HepG2 (cell line): ENCODE measurements around the gene PSRC1. TPM values are rescaled to one million over a fixed set of nuclear protein-coding genes. Genes with fewer than 3 reads are reported as not detected.
A peak's percentile ranks its signal among the peaks of the same experiment; 100 is the strongest.

Experiments
- ATAC-seq: fragments of 200-7000 bp; cut with Tn5 transposase; 3 replicates; pipeline ENCODE4 v1.9.1; 2020; ENCODE audit warnings: mild to moderate bottlenecking, moderate library complexity
- BruUV-seq: library from RNA; stranded (reverse); fragments of 400-500 nt; replicated peaks from 2 replicates; lab custom pipeline; 2021; lab: Mats Ljungman, UMichigan
- CTCF ChIA-PET: fragments of 300-600 bp; formaldehyde crosslinking; extraction: SDS; loops from one replicate; lab custom pipeline; 2021; ENCODE audit warnings: low total read pairs, inconsistent platforms, low intra/inter-chr PET ratio; lab: Yijun Ruan, JAX
- POLR2A ChIA-PET: fragments of 350-600 bp; sonication (Branson Sonifier 250); formaldehyde crosslinking; loops from one replicate; lab custom pipeline; 2020; ENCODE audit warnings: antibody characterized with exemption, inconsistent platforms; lab: Yijun Ruan, JAX
- DNase-seq: peaks from one replicate; pipeline ENCODE4 v3.0.0-alpha.2; 2015; ENCODE audit warnings: low spot score
- FAIRE-seq: peaks from 3 replicates; lab custom pipeline; 2011; peaks lifted over from hg19 to GRCh38; lab: Jason Lieb, UNC
- H2AFZ ChIP-seq: one replicate; pipeline ENCODE4 v1.6.1; 2011; ENCODE audit warnings: low read length, inconsistent platforms
- H3K27ac ChIP-seq: fragments of 300-600 bp; 3 replicates; pipeline ENCODE4 v1.8.0; 2011; ENCODE audit warnings: mixed run types, mild to moderate bottlenecking, mixed read lengths, low read length, inconsistent platforms; ENCODE audit not compliant: insufficient read depth; ENCODE audit errors: extremely low read length
- H3K27me3 ChIP-seq, 2 experiments: fragments of 200-600 bp in 1 of 2; 2 replicates in 1 of 2; 3 replicates in 1 of 2; pipeline versions ENCODE4 v1.6.0 to v1.8.0; 2011; ENCODE audit warnings: low read length in 2 of 2, mild to moderate bottlenecking in 2 of 2, moderate library complexity in 2 of 2, inconsistent platforms in 1 of 2; ENCODE audit not compliant: insufficient read depth in 2 of 2, control insufficient read depth in 1 of 2
- H3K36me3 ChIP-seq, 2 experiments: fragments of 200-600 bp in 1 of 2; replicated peaks in 1 of 2; 2 replicates in 1 of 2; 3 replicates in 1 of 2; pipeline versions ENCODE4 v1.5.1 to v1.8.0; 2011; ENCODE audit warnings: low read length in 2 of 2, inconsistent platforms in 1 of 2; ENCODE audit not compliant: insufficient read depth in 2 of 2, control insufficient read depth in 1 of 2
- H3K4me1 ChIP-seq: 2 replicates; pipeline ENCODE4 v1.5.1; 2012; ENCODE audit warnings: low read length, inconsistent platforms; ENCODE audit not compliant: insufficient read depth
- H3K4me2 ChIP-seq: 2 replicates; pipeline ENCODE4 v1.6.0; 2011; ENCODE audit warnings: low read depth, low read length, inconsistent platforms
- H3K4me3 ChIP-seq, 3 experiments: fragments of 200-600 bp in 1 of 3; sonication (generic), shearing (Covaris generic) in 1 of 3; replicated peaks in 1 of 3; 2 replicates each; pipeline ENCODE4 v1.5.1; 2011 to 2016; ENCODE audit warnings: low read length in 3 of 3, inconsistent platforms in 2 of 3, low read depth in 2 of 3, mild to moderate bottlenecking in 2 of 3, control low read depth in 1 of 3, mixed read lengths in 1 of 3; ENCODE audit not compliant: insufficient read depth in 1 of 3
- H3K79me2 ChIP-seq: one replicate; pipeline ENCODE4 v1.6.1; 2011; ENCODE audit warnings: low read length, inconsistent platforms; ENCODE audit not compliant: insufficient read depth
- H3K9ac ChIP-seq: 2 replicates; pipeline ENCODE4 v1.6.0; 2011; ENCODE audit warnings: mild to moderate bottlenecking, low read depth, low read length, inconsistent platforms; ENCODE audit not compliant: insufficient read depth
- H3K9me3 ChIP-seq: 2 replicates; pipeline ENCODE4 v1.5.1; 2012; ENCODE audit warnings: mild to moderate bottlenecking, low read length
- H4K20me1 ChIP-seq: 2 replicates; pipeline ENCODE4 v1.6.0; 2011; ENCODE audit warnings: inconsistent platforms, mild to moderate bottlenecking, low read length, moderate library complexity; ENCODE audit not compliant: insufficient read depth
- GFI1 ChIP-seq: sonication (generic); formaldehyde crosslinking; IDR thresholded peaks from 2 replicates; pipeline ENCODE4 v1.5.0; 2020; ENCODE audit warnings: missing genetic modification reagents, mild to moderate bottlenecking, borderline replicate concordance
- HHEX ChIP-seq: IDR thresholded peaks from 2 replicates; pipeline ENCODE4 v1.6.1; 2016; ENCODE audit warnings: control low read depth
- HNF4A ChIP-seq: sonication (generic); formaldehyde crosslinking; IDR thresholded peaks from 2 replicates; pipeline ENCODE4 v1.4.0; 2020; ENCODE audit warnings: missing genetic modification reagents
- MEF2D ChIP-seq: sonication (generic); formaldehyde crosslinking; IDR thresholded peaks from 2 replicates; pipeline ENCODE4 v1.5.1; 2020; ENCODE audit warnings: mild to moderate bottlenecking, missing genetic modification reagents
- NR2F6 ChIP-seq, 2 experiments: IDR thresholded peaks; 2 replicates each; pipeline ENCODE4 v1.6.1; 2016; ENCODE audit warnings: antibody characterized with exemption in 1 of 2, mild to moderate bottlenecking in 1 of 2
- PPARG ChIP-seq: conservative IDR thresholded peaks from 2 replicates; pipeline ENCODE4 v1.6.1; 2016; ENCODE audit warnings: missing biosample characterization, missing genetic modification reagents
- ZBTB26 ChIP-seq: IDR thresholded peaks from 2 replicates; pipeline ENCODE4 v1.6.1; 2016; ENCODE audit warnings: missing compliant biosample characterization, missing genetic modification reagents, borderline replicate concordance
- ZNF280B ChIP-seq: sonication (generic); formaldehyde crosslinking; IDR thresholded peaks from 2 replicates; pipeline ENCODE4 v1.5.0; 2020; ENCODE audit warnings: missing genetic modification reagents, mild to moderate bottlenecking, borderline replicate concordance
- ZNF3 ChIP-seq: IDR thresholded peaks from 2 replicates; pipeline ENCODE4 v1.7.0; 2017; ENCODE audit warnings: inconsistent platforms
- ZNF441 ChIP-seq: sonication (generic); formaldehyde crosslinking; IDR thresholded peaks from 2 replicates; pipeline ENCODE4 v1.7.0; 2021; ENCODE audit warnings: missing genetic modification reagents, borderline replicate concordance
- ZNF644 ChIP-seq: IDR thresholded peaks from 2 replicates; pipeline ENCODE4 v1.6.1; 2016; ENCODE audit warnings: low read depth
- ZNF674 ChIP-seq: sonication (generic); formaldehyde crosslinking; IDR thresholded peaks from 2 replicates; pipeline ENCODE4 v1.5.0; 2020; ENCODE audit warnings: low read depth, mild to moderate bottlenecking, missing genetic modification reagents
- WGBS: methylation state at CpG from one replicate; pipeline ENCODE4 v1.1.6; 2017; ENCODE audit warnings: low lambda C conversion rate; 5-methylcytosine and 5-hydroxymethylcytosine counted together
- in situ Hi-C: cut with HindIII; loops from 2 replicates; pipeline ENCODE4 v1.10.0; 2017; ENCODE audit warnings: low pct_unique_long_range_greater_than_20kb; ENCODE audit not compliant: extremely low pct_ligation_motif_present
- intact Hi-C: fragments of 100-400 bp; cut with micrococcal nuclease; formaldehyde crosslinking; loops from one replicate; pipeline ENCODE4 v1.10.0; 2022; ENCODE audit not compliant: unreplicated experiment
- polyA plus RNA-seq, 8 experiments: library from polyadenylated mRNA; depleted of rRNA in 3 of 8; stranded (reverse) in 7 of 8; unstranded in 1 of 8; fragments of >200 nt; fragmentation: Illumina TruSeq in 4 of 8; extraction: Trizol in 4 of 8; gene quantifications; 2 replicates each; pipeline versions ENCODE4 v1.2.1 to v1.2.3, GENCODE V29; 2011 to 2016; ENCODE audit warnings: low read depth in 4 of 8, missing spikeins in 1 of 8, mixed read lengths in 1 of 8; ENCODE audit not compliant: insufficient read depth in 1 of 8
- total RNA-seq, 5 experiments: library from RNA; depleted of rRNA; stranded (reverse); fragments of >200 nt; fragmentation: Illumina TruSeq; extraction: Trizol; gene quantifications; 2 replicates each; pipeline ENCODE4 v1.2.3, GENCODE V29; 2016; ENCODE audit warnings: low read depth in 1 of 5

PSRC1 gene
- total and polyA plus RNA-seq, 2 of the 13 experiments (the other 11 are each of a cell fraction or from before 2014, with no cell fraction given) = 28.6 to 30.3 TPM

- TF ChIP-seq ZNF280B (CRISPR knock-in tag) (no peak), HHEX (CRISPR knock-in tag) (no peak), ZBTB26 (CRISPR knock-in tag) (no peak)
- TF ChIP-seq, all 625 proteins: peak for 0
Measured at GRCh38 chr1:109312246-109312645, 29.3 kb upstream of the PSRC1 start (continued).

GRCh38 chr1:109309347-109309746 is 26.4 kb upstream of the PSRC1 start:
- TF ChIP-seq ZNF441 (CRISPR knock-in tag) = no peak
- TF ChIP-seq PPARG = 0 out of 2 replicates have a peak, but pooled peaks have one; percentile 8
- TF ChIP-seq NR2F6 (IDR thresholded peaks at IDR 0.05) = no peak
- TF ChIP-seq NR2F6 (CRISPR knock-in tag; IDR thresholded peaks at IDR 0.05) = no peak
- no peak for TF ChIP-seq ZNF644 (CRISPR knock-in tag)
- TF ChIP-seq HNF4A = peak; percentile 23; the same call in 1 of the 2 replicates
- TF ChIP-seq ZNF674 (CRISPR knock-in tag) = no peak
- peak; percentile 55; the same call in 1 of the 2 replicates for TF ChIP-seq MEF2D (CRISPR knock-in tag)
- TF ChIP-seq GFI1 (CRISPR knock-in tag) = 0 out of 2 replicates have a peak, but pooled peaks have one; percentile 19
- TF ChIP-seq ZNF3 (CRISPR knock-in tag) = peak; percentile 66; the same call in 1 of the 2 replicates
- DNase-seq (peak; percentile 27), ATAC-seq (no peak), FAIRE-seq (peak; percentile 32)
- BruUV-seq = no TSS peak
- Histone ChIP-seq H3K4me3 (no peak overlapping the region), H3K9ac (no peak overlapping the region), H4K20me1 (no peaks in the 10 kb centered on the region), H3K36me3 (peaks cover 2 to 19% of the 10 kb centered on the region in 2 experiments; a peak in 3 of 5 replicates), H3K9me3 (no peaks in the 10 kb centered on the region), H3K27ac (peak overlapping the region; percentile 38), H3K4me1 (peaks cover 75% of the 10 kb centered on the region), H2AFZ (no peak overlapping the region), H3K27me3 (no peaks in the 10 kb centered on the region), H3K4me2 (peak overlapping the region; percentile 0; the same call in 1 of the 2 replicates), H3K79me2 (no peaks in the 10 kb centered on the region)
- POLR2A ChIA-PET = interaction anchor here (0.8 to 1.8 kb wide), 3 partner anchors 10 to 27 kb away, joined by 3 to 6 read pairs (median 5); partner anchors contain the start of gene PSRC1
- intact Hi-C loops (no loop called here), in situ Hi-C loops (no loop called here)
- CTCF ChIA-PET = no interaction called here
- WGBS = 21% methylated on average over 2 of the region's 2 CpGs
